ENCODE data around the gene TOX2. TPM values are rescaled to one million over a fixed set of nuclear protein-coding genes. Genes with fewer than 3 reads are reported as not detected.

Gene TOX2
- total RNA-seq, 1 experiment from 2014 or later = 2.7 TPM

GRCh38 chr20:44020406-44021148 lies 105.9 kb downstream of the TOX2 start:
- BruUV-seq (replicated peaks) = no TSS peak
- Mint-ChIP-seq H3K27me3 (ENCODE audit: insufficient read depth, unreplicated experiment) (no peaks in the 10 kb centered on the region), H3K36me3 (ENCODE audit: insufficient read depth, unreplicated experiment) (no peaks in the 10 kb centered on the region), H3K27ac (ENCODE audit: low read depth, unreplicated experiment) (no peak overlapping the region), H3K9me3 (ENCODE audit: unreplicated experiment) (no peaks in the 10 kb centered on the region), H3K4me3 (ENCODE audit: unreplicated experiment) (no peak overlapping the region), H3K4me1 (ENCODE audit: insufficient read depth, unreplicated experiment) (peaks cover 8% of the 10 kb centered on the region)
- intact Hi-C loops (cut with micrococcal nuclease) = no loop called here
- TF ChIP-seq CTCF (IDR thresholded peaks at IDR 0.05; ENCODE audit: unreplicated experiment) = no peak
- ChIA-PET CTCF (interaction anchor here (2.5 kb wide), 1 partner anchor 270 kb away, joined by 18 read pairs; no protein-coding TSS in a partner anchor), POLR2A (interaction anchor here (0.6 kb wide), 1 partner anchor 192 kb away, joined by 3 read pairs; no protein-coding TSS in a partner anchor)
- DNase-seq (ENCODE audit: unreplicated experiment) = no peak

GRCh38 chr20:44021186-44021585 lies 106.5 kb downstream of the TOX2 start:
- Mint-ChIP-seq H3K27ac (ENCODE audit: low read depth, unreplicated experiment) (no peak overlapping the region), H3K27me3 (ENCODE audit: insufficient read depth, unreplicated experiment) (no peaks in the 10 kb centered on the region), H3K9me3 (ENCODE audit: unreplicated experiment) (no peaks in the 10 kb centered on the region), H3K36me3 (ENCODE audit: insufficient read depth, unreplicated experiment) (no peaks in the 10 kb centered on the region), H3K4me1 (ENCODE audit: insufficient read depth, unreplicated experiment) (peaks cover 8% of the 10 kb centered on the region), H3K4me3 (ENCODE audit: unreplicated experiment) (no peak overlapping the region)
- no peak for DNase-seq (ENCODE audit: unreplicated experiment)
- CTCF ChIA-PET = no interaction called here
- POLR2A ChIA-PET = no interaction called here
- no TSS peak for BruUV-seq (replicated peaks)
- intact Hi-C loops (cut with micrococcal nuclease) = no loop called here
- no peak for TF ChIP-seq CTCF (IDR thresholded peaks at IDR 0.05; ENCODE audit: unreplicated experiment)

GRCh38 chr20:44021900-44022299 lies 107.2 kb downstream of the TOX2 start:
- Mint-ChIP-seq H3K27ac (ENCODE audit: low read depth, unreplicated experiment) (no peak overlapping the region), H3K9me3 (ENCODE audit: unreplicated experiment) (no peaks in the 10 kb centered on the region), H3K27me3 (ENCODE audit: insufficient read depth, unreplicated experiment) (no peaks in the 10 kb centered on the region), H3K4me3 (ENCODE audit: unreplicated experiment) (no peak overlapping the region), H3K36me3 (ENCODE audit: insufficient read depth, unreplicated experiment) (no peaks in the 10 kb centered on the region), H3K4me1 (ENCODE audit: insufficient read depth, unreplicated experiment) (peaks cover 8% of the 10 kb centered on the region)
- no TSS peak for BruUV-seq (replicated peaks)
- intact Hi-C loops (cut with micrococcal nuclease) = no loop called here
- ChIA-PET CTCF (no interaction called here), POLR2A (no interaction called here)
- TF ChIP-seq CTCF (IDR thresholded peaks at IDR 0.05; ENCODE audit: unreplicated experiment) = no peak
- DNase-seq (ENCODE audit: unreplicated experiment) = no peak

GRCh38 chr20:44022464-44022863 lies 107.8 kb downstream of the TOX2 start:
- Mint-ChIP-seq H3K27me3 (ENCODE audit: insufficient read depth, unreplicated experiment) (no peaks in the 10 kb centered on the region), H3K4me3 (ENCODE audit: unreplicated experiment) (no peak overlapping the region), H3K4me1 (ENCODE audit: insufficient read depth, unreplicated experiment) (peaks cover 8% of the 10 kb centered on the region), H3K27ac (ENCODE audit: low read depth, unreplicated experiment) (no peak overlapping the region), H3K9me3 (ENCODE audit: unreplicated experiment) (no peaks in the 10 kb centered on the region), H3K36me3 (ENCODE audit: insufficient read depth, unreplicated experiment) (no peaks in the 10 kb centered on the region)
- CTCF ChIA-PET = interaction anchor here (0.6 kb wide), 1 partner anchor 1819 kb away, joined by 4 read pairs; no protein-coding TSS in a partner anchor
- no peak for TF ChIP-seq CTCF (IDR thresholded peaks at IDR 0.05; ENCODE audit: unreplicated experiment)
- intact Hi-C loops (cut with micrococcal nuclease) = no loop called here
- DNase-seq (ENCODE audit: unreplicated experiment) = no peak
- BruUV-seq (replicated peaks) = no TSS peak
- POLR2A ChIA-PET = no interaction called here
